ENCODE results near the gene RTN4R.
A peak's percentile ranks its signal among the peaks of the same experiment; 100 is the strongest.

RTN4R gene

DNA sequence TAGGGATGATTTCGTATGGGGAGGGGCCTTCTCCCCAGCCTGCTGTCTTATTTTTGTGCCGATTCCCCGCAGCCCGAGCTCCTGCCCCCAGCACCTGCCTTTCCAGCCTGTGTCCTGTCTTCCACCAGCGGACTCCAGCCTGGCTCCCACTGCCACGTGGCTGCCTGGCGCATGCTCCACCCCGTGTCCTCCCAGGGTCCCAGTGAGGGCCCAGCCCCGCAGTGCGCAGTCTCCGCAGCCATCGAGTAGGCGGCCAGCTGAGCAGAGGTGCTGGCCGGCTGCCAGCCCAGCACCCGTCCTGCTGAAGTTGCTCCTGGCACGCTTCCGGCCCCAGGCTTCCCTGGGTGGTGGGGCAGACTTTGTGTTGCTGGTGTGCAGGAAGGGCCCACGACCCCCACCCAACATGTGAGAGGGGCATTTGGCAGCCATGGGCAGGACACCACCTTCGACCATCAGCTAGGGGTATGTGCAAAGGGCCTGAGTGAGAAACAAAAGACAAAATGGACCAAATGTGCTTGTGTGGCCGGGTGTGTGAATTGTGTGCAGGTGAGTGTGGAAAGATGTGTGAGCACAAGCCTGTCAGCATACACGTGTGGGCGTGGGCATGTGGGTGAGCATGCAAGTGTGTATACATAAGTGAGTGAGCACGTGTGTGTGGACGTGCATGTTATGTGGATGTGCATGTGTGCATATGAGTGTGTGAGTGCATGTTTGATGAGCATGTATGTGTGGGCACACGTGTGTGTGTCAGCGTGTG is 55.9 kb downstream of the RTN4R start (continued):
- TF ChIP-seq, protein P1, sequence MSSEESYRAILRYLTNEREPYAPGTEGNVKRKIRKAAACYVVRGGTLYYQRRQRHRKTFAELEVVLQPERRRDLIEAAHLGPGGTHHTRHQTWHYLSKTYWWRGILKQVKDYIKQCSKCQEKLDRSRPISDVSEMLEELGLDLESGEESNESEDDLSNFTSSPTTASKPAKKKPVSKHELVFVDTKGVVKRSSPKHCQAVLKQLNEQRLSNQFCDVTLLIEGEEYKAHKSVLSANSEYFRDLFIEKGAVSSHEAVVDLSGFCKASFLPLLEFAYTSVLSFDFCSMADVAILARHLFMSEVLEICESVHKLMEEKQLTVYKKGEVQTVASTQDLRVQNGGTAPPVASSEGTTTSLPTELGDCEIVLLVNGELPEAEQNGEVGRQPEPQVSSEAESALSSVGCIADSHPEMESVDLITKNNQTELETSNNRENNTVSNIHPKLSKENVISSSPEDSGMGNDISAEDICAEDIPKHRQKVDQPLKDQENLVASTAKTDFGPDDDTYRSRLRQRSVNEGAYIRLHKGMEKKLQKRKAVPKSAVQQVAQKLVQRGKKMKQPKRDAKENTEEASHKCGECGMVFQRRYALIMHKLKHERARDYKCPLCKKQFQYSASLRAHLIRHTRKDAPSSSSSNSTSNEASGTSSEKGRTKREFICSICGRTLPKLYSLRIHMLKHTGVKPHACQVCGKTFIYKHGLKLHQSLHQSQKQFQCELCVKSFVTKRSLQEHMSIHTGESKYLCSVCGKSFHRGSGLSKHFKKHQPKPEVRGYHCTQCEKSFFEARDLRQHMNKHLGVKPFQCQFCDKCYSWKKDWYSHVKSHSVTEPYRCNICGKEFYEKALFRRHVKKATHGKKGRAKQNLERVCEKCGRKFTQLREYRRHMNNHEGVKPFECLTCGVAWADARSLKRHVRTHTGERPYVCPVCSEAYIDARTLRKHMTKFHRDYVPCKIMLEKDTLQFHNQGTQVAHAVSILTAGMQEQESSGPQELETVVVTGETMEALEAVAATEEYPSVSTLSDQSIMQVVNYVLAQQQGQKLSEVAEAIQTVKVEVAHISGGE (tag by site-specific recombination; conservative IDR thresholded peaks at IDR 0.05; ENCODE audit: low read depth): no peak
- TF ChIP-seq ZNF169 (tag by site-specific recombination; IDR thresholded peaks at IDR 0.05) (no peak), KLF16 (tag by site-specific recombination; IDR thresholded peaks at IDR 0.05) (no peak), ZNF510 (tag by site-specific recombination; IDR thresholded peaks at IDR 0.05; ENCODE audit: insufficient replicate concordance) (no peak), HOXA7 (CRISPR knock-in tag; IDR thresholded peaks at IDR 0.05; ENCODE audit: borderline replicate concordance) (no peak), ZNF76 (tag by site-specific recombination; IDR thresholded peaks at IDR 0.05; ENCODE audit: borderline replicate concordance, low read depth) (peak; percentile 38; the same call in 1 of the 2 replicates), ZNF292 (tag by site-specific recombination; IDR thresholded peaks at IDR 0.05; ENCODE audit: borderline replicate concordance, low read depth) (no peak), ZNF624 (tag by site-specific recombination; IDR thresholded peaks at IDR 0.05) (no peak), ZNF211 (tag by site-specific recombination; IDR thresholded peaks at IDR 0.05; ENCODE audit: low read depth) (no peak), ZNF426 (tag by site-specific recombination; IDR thresholded peaks at IDR 0.05) (no peak), ZNF350 (tag by site-specific recombination; IDR thresholded peaks at IDR 0.05) (no peak), ZFHX2 (tag by site-specific recombination; conservative IDR thresholded peaks at IDR 0.05) (peak; percentile 99), ZIC2 (tag by site-specific recombination; IDR thresholded peaks at IDR 0.05) (peak; percentile 89), SCRT1 (tag by site-specific recombination; IDR thresholded peaks at IDR 0.05; ENCODE audit: borderline replicate concordance) (no peak), ZNF138 (tag by site-specific recombination; IDR thresholded peaks at IDR 0.05; ENCODE audit: borderline replicate concordance) (no peak), ZBTB17 (tag by site-specific recombination; IDR thresholded peaks at IDR 0.05) (peak; percentile 71; the same call in 1 of the 2 replicates), ZNF48 (tag by site-specific recombination; IDR thresholded peaks at IDR 0.05) (no peak), EGR2 (tag by site-specific recombination; IDR thresholded peaks at IDR 0.05; ENCODE audit: low read depth) (peak; percentile 87; the same call in 1 of the 2 replicates), YY2 (tag by site-specific recombination; IDR thresholded peaks at IDR 0.05) (0 out of 2 replicates have a peak, but pooled peaks have one; percentile 7)
- TF ChIP-seq, protein P2, sequence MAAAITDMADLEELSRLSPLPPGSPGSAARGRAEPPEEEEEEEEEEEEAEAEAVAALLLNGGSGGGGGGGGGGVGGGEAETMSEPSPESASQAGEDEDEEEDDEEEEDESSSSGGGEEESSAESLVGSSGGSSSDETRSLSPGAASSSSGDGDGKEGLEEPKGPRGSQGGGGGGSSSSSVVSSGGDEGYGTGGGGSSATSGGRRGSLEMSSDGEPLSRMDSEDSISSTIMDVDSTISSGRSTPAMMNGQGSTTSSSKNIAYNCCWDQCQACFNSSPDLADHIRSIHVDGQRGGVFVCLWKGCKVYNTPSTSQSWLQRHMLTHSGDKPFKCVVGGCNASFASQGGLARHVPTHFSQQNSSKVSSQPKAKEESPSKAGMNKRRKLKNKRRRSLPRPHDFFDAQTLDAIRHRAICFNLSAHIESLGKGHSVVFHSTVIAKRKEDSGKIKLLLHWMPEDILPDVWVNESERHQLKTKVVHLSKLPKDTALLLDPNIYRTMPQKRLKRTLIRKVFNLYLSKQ (tag by site-specific recombination; IDR thresholded peaks at IDR 0.05; ENCODE audit: borderline replicate concordance): no peak
- TF ChIP-seq, protein P3, sequence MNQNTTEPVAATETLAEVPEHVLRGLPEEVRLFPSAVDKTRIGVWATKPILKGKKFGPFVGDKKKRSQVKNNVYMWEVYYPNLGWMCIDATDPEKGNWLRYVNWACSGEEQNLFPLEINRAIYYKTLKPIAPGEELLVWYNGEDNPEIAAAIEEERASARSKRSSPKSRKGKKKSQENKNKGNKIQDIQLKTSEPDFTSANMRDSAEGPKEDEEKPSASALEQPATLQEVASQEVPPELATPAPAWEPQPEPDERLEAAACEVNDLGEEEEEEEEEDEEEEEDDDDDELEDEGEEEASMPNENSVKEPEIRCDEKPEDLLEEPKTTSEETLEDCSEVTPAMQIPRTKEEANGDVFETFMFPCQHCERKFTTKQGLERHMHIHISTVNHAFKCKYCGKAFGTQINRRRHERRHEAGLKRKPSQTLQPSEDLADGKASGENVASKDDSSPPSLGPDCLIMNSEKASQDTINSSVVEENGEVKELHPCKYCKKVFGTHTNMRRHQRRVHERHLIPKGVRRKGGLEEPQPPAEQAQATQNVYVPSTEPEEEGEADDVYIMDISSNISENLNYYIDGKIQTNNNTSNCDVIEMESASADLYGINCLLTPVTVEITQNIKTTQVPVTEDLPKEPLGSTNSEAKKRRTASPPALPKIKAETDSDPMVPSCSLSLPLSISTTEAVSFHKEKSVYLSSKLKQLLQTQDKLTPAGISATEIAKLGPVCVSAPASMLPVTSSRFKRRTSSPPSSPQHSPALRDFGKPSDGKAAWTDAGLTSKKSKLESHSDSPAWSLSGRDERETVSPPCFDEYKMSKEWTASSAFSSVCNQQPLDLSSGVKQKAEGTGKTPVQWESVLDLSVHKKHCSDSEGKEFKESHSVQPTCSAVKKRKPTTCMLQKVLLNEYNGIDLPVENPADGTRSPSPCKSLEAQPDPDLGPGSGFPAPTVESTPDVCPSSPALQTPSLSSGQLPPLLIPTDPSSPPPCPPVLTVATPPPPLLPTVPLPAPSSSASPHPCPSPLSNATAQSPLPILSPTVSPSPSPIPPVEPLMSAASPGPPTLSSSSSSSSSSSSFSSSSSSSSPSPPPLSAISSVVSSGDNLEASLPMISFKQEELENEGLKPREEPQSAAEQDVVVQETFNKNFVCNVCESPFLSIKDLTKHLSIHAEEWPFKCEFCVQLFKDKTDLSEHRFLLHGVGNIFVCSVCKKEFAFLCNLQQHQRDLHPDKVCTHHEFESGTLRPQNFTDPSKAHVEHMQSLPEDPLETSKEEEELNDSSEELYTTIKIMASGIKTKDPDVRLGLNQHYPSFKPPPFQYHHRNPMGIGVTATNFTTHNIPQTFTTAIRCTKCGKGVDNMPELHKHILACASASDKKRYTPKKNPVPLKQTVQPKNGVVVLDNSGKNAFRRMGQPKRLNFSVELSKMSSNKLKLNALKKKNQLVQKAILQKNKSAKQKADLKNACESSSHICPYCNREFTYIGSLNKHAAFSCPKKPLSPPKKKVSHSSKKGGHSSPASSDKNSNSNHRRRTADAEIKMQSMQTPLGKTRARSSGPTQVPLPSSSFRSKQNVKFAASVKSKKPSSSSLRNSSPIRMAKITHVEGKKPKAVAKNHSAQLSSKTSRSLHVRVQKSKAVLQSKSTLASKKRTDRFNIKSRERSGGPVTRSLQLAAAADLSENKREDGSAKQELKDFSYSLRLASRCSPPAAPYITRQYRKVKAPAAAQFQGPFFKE (tag by site-specific recombination; IDR thresholded peaks at IDR 0.05; ENCODE audit: borderline replicate concordance): no peak
- TF ChIP-seq, protein P4, sequence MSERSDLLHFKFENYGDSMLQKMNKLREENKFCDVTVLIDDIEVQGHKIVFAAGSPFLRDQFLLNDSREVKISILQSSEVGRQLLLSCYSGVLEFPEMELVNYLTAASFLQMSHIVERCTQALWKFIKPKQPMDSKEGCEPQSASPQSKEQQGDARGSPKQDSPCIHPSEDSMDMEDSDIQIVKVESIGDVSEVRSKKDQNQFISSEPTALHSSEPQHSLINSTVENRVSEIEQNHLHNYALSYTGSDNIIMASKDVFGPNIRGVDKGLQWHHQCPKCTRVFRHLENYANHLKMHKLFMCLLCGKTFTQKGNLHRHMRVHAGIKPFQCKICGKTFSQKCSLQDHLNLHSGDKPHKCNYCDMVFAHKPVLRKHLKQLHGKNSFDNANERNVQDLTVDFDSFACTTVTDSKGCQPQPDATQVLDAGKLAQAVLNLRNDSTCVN (tag by site-specific recombination; optimal IDR thresholded peaks at IDR 0.05): peak; percentile 15
- TF ChIP-seq, protein P5, sequence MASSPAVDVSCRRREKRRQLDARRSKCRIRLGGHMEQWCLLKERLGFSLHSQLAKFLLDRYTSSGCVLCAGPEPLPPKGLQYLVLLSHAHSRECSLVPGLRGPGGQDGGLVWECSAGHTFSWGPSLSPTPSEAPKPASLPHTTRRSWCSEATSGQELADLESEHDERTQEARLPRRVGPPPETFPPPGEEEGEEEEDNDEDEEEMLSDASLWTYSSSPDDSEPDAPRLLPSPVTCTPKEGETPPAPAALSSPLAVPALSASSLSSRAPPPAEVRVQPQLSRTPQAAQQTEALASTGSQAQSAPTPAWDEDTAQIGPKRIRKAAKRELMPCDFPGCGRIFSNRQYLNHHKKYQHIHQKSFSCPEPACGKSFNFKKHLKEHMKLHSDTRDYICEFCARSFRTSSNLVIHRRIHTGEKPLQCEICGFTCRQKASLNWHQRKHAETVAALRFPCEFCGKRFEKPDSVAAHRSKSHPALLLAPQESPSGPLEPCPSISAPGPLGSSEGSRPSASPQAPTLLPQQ (tag by site-specific recombination; IDR thresholded peaks at IDR 0.05): peak; percentile 70; the same call in 1 of the 2 replicates

All from HEK293 (cell line).